ENCODE measurements around the gene MBD3. TPM values are rescaled to one million over a fixed set of nuclear protein-coding genes. Genes with fewer than 3 reads are reported as not detected.

Gene MBD3
- total RNA-seq, 2 experiments from 2014 or later = 34.3 to 35.2 TPM

DNA sequence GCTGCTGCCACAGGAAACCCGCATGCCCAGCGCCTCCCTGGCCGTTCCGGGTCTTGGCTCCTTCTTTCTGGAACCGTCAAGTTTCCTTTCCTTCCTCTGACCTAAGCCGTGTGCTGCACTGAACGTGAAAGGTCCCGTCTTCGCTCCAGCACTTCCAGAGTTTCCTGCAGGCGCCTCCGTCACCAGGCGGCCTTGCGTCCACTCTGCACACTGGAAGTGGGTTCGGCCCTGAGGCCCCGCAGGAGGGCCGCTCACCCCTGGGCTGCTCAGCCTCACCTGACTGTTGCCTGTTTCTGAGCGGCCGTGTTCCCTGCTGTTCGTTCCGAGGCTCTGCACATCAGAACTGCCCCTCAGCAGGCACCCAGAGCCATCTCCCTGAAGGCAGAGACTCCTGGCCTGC is 12.3 kb downstream of the MBD3 start:
- Mint-ChIP-seq H3K9me3 (no peaks in the 10 kb centered on the region), H3K36me3 (ENCODE audit: low read depth) (peaks cover 45% of the 10 kb centered on the region), H3K27ac (no peak overlapping the region), H3K27me3 (no peaks in the 10 kb centered on the region), H3K4me1 (ENCODE audit: low read depth) (no peaks in the 10 kb centered on the region), H3K4me3 (no peak overlapping the region)
- Histone ChIP-seq H3K4me1 (ENCODE audit: insufficient read depth, low read length) (peaks cover 6% of the 10 kb centered on the region), H3K27me3 (ENCODE audit: control insufficient read depth in 1 of 2, insufficient read depth in 2 of 2, low read length in 2 of 2) (no peaks in the 10 kb centered on the region), H3K36me3 (ENCODE audit: insufficient read depth, low read length) (peaks cover 57% of the 10 kb centered on the region), H3K9me3 (ENCODE audit: control insufficient read depth in 1 of 2, insufficient read depth in 1 of 2, low read length in 2 of 2) (no peaks in the 10 kb centered on the region), H3K27ac (ENCODE audit: low read depth in 1 of 2, low read length in 2 of 2) (no peak overlapping the region), H3K4me3 (ENCODE audit: low read length) (no peak overlapping the region)
- TF ChIP-seq CTCF (IDR thresholded peaks at IDR 0.05) = no peak
- intact Hi-C loops (cut with DNase I, micrococcal nuclease) = no loop called here
- ChIA-PET CTCF (no interaction called here), POLR2A (no interaction called here)
- no peak for DNase-seq
- ATAC-seq (ENCODE audit: poor library complexity) = no peak

- H3K9me3 Mint-ChIP-seq = no peaks in the 10 kb centered on the region
- ChIA-PET CTCF (no interaction called here), POLR2A (no interaction called here)
- H3K27me3 ChIP-seq (ENCODE audit: control insufficient read depth in 1 of 2, insufficient read depth in 2 of 2, low read length in 2 of 2) = no peaks in the 10 kb centered on the region
- no peak overlapping the region for H3K4me3 Mint-ChIP-seq
- H3K9me3 ChIP-seq (ENCODE audit: control insufficient read depth in 1 of 2, insufficient read depth in 1 of 2, low read length in 2 of 2) = no peaks in the 10 kb centered on the region
- no peak overlapping the region for H3K4me3 ChIP-seq (ENCODE audit: low read length)
- no peaks in the 10 kb centered on the region for H3K27me3 Mint-ChIP-seq
- no peaks in the 10 kb centered on the region for H3K4me1 Mint-ChIP-seq (ENCODE audit: low read depth)
- ATAC-seq (ENCODE audit: poor library complexity) = no peak
- H3K27ac ChIP-seq (ENCODE audit: low read depth in 1 of 2, low read length in 2 of 2) = no peak overlapping the region
- peaks cover 54% of the 10 kb centered on the region for H3K36me3 ChIP-seq (ENCODE audit: insufficient read depth, low read length)
- intact Hi-C loops (cut with DNase I, micrococcal nuclease) = no loop called here
- no peaks in the 10 kb centered on the region for H3K4me1 ChIP-seq (ENCODE audit: insufficient read depth, low read length)
- no peak overlapping the region for H3K27ac Mint-ChIP-seq
- TF ChIP-seq CTCF (IDR thresholded peaks at IDR 0.05) = no peak
- no peak for DNase-seq
- peaks cover 42% of the 10 kb centered on the region for H3K36me3 Mint-ChIP-seq (ENCODE audit: low read depth)
Measured at GRCh38 chr19:1579222-1579621, 13.4 kb downstream of the MBD3 start.

DNA sequence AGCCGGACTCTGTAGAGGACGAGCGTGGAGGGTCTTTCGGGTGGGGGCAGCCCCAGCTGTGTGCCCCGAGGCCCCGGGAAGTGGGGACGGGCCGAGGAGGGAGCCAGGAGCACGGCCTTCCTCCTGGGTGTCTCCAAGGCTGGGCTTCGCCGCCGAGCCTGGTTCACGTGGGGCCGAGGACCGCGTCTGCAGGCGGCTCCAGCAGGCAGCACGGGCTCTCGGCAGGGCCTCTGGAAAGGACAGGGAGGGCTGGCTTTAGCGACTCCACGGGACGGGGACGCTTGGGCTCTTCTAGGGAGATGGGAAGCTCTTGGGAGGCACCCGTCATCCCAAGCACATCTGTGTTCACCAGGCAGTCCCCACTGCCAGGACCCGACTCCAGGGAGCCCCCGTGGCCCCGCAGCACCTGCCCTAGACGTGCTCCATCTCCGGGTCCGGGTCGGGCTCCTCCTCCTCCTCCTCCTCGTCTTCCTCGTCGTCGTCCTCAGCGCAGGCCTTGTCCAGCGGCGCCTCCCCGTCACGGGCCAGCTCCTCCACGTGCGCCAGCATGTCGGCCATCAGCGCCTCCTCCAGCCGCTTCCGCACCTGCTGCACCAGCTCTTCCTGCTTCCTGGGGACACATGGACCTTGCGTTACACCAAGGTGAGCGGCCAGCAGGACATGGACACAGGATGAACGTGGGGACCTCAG is 14.6 kb downstream of the MBD3 start:
- ATAC-seq (ENCODE audit: poor library complexity) (no peak), DNase-seq (no peak)
- no peaks in the 10 kb centered on the region for H3K4me1 ChIP-seq (ENCODE audit: insufficient read depth, low read length)
- TF ChIP-seq CTCF (IDR thresholded peaks at IDR 0.05) = no peak
- Mint-ChIP-seq H3K27ac (no peak overlapping the region), H3K27me3 (no peaks in the 10 kb centered on the region), H3K36me3 (ENCODE audit: low read depth) (peaks cover 38% of the 10 kb centered on the region), H3K4me1 (ENCODE audit: low read depth) (no peaks in the 10 kb centered on the region), H3K9me3 (no peaks in the 10 kb centered on the region), H3K4me3 (no peak overlapping the region)
- H3K27me3 ChIP-seq (ENCODE audit: control insufficient read depth in 1 of 2, insufficient read depth in 2 of 2, low read length in 2 of 2) = no peaks in the 10 kb centered on the region
- POLR2A ChIA-PET = no interaction called here
- no peak overlapping the region for H3K4me3 ChIP-seq (ENCODE audit: low read length)
- no peak overlapping the region for H3K27ac ChIP-seq (ENCODE audit: low read depth in 1 of 2, low read length in 2 of 2)
- CTCF ChIA-PET = no interaction called here
- intact Hi-C loops (cut with DNase I, micrococcal nuclease) = no loop called here
- H3K9me3 ChIP-seq (ENCODE audit: control insufficient read depth in 1 of 2, insufficient read depth in 1 of 2, low read length in 2 of 2) = no peaks in the 10 kb centered on the region
- H3K36me3 ChIP-seq (ENCODE audit: insufficient read depth, low read length) = peaks cover 49% of the 10 kb centered on the region
